ENCODE measurements around the gene NAA20.

The NAA20 gene

GRCh38 chr20:20079102-20079784, 62.1 kb downstream of the NAA20 start:
- no peak for DNase-seq

Data from suppressor macrophage treated with lipopolysaccharide for 4 hours (primary cell).